H4 (cell line): ENCODE data around the gene WFDC10B. TPM values are rescaled to one million over a fixed set of nuclear protein-coding genes. Genes with fewer than 3 reads are reported as not detected.
"Not testable (repeated sequence)": the region's sequence is repeated elsewhere in the genome, so short reads cannot be mapped to it uniquely, and the experiment has no call there.

Experiments
- DNase-seq: peaks from one replicate; pipeline ENCODE4 v3.0.0-alpha.2; 2015; ENCODE audit warnings: low spot score
- total RNA-seq: library from RNA; depleted of rRNA; stranded (reverse); fragments of >200 nt; shearing (Covaris generic); gene quantifications from 2 replicates; pipeline ENCODE4 v1.2.3, GENCODE V29; 2014; rRNA removed

WFDC10B gene
- total RNA-seq, 1 experiment from 2014 or later: not detected

DNA sequence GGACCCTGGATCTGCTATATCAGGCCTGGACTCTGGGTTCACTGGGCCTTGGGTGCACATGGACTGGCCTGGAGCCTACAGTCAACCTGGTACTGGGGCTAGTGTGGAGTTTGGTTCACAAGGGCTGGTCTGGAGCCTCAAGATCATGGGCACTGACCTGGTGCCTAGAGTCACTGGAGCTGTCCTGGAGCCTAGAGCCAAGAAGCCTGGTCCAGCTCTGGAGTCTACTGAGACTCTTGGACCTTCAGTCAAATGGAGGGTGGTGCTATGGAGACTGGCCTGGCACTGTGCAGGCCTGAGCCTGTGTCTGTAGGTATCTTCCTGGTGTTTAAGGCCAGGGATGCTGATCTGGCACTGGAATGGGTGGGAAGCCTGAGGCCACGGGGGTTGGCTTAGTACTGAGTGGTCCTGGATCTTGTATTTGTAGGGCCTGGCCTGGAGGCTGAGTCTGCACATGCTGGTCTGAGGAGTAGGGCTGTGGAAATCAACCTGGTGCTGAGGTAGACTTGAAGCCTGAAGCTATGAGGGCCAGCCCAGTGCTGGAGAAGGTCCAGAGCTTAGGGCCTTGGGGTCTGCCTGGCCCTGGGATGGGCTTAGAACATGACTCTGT, 57.3 kb downstream of the WFDC10B start:
- no peak for DNase-seq

DNA sequence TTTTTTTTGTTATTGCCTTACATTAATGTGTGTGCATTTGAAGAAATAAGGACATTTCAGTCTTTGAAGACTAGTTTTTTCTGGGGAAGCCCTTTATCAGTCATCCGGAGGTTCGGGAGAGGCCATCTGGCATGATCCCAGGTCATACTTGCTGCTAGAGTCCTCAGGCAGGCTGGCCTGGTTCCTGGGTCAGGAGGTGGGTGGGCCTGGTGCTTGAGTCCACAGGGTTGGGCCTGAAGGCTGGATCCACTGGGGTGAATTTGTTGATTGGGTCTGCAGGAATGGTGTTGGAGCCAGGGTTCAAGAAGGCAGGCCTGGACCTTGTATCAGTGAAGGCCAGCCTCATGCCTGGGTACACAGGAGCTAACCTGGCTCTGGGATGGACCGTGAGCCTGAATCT, 57.9 kb downstream of the WFDC10B start:
- DNase-seq: no peak

DNA sequence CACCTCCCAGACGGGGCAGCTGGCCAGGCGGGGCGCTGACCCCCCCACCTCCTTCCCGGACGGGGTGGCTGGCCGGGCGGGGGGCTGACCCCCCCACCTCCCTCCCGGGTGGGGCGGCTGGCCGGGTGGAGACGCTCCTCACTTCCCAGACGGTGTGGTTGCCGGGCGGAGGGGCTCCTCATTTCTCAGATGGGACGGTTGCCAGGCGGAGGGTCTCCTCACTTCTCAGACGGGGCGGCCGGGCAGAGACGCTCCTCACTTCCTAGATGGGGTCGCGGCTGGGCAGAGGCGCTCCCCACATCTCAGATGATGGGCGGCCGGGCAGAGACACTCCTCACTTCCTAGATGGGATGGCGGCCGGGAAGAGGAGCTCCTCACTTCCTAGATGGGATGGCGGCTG, 59.0 kb downstream of the WFDC10B start:
- DNase-seq: not testable (repeated sequence)

DNA sequence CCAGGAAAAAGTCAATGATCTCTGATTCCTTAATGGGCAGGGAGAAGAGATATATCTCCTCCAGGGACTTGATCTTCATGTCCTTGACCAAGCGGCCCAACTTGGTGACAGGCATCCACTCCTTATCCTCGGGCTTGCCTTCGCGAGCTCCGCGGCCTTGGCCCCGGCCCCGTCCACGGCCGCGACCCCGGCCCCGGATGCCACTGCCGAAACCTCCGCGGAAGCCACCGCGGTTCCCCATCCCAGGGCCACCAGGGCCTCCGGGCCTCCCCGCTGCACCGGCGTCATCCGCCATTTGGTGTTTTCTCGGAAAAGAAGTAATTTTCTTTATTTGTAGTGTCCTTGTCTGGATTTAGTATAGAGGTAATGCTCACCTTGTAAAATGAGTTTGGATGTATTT, 63.7 kb downstream of the WFDC10B start:
- DNase-seq: not testable (repeated sequence)

DNA sequence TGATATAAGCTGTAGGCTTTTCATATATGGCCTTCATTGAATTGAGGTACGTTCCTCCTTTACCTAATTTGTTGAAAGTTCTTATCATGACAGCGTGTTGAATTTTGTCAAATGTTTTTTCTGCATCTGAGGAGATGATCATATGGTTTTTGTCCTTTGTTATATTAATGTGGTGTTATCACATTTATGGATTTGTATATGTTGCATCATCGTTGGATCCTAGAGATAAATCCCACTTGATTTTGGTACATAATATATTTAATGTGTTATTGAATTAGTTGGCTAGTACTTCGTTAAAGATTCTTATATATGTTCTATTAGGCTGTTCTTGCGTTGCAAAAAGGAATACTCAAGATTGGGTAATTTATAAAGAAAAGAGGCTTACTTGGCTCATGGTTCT, 65.1 kb downstream of the WFDC10B start:
- no peak for DNase-seq

DNA sequence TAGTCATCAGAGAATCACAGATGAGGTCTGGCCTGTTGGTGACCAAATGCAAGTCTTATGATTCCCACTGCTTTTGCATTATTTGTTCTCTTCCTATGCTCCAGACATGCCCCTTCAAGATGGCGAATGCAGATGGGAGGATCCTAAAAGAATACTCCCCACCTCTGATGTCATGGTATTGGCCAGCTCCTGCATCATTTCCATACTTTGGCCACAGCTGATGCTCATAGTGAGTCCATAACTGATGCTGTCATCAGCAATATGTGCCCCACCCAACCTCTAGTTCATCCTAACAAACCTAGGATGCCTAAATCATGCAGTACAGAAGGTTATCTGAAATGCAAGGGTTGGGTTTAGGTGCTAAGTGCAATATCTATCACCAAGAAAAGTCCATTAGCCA, 68.3 kb downstream of the WFDC10B start:
- DNase-seq: no peak

Other genes starting within 250 kb of the WFDC10B start
- gene WFDC2, start 235.3 kb downstream of the WFDC10B start, total RNA-seq: not detected in 2 replicates
- not detected in 2 replicates for gene SPINT3, start 189.4 kb downstream of the WFDC10B start, total RNA-seq
- gene WFDC6, start 165.5 kb downstream of the WFDC10B start, total RNA-seq: not detected in 2 replicates
- gene EPPIN, start 157.6 kb downstream of the WFDC10B start, total RNA-seq: not detected in 2 replicates
- not detected in 2 replicates for gene WFDC8, start 125.7 kb downstream of the WFDC10B start, total RNA-seq
- gene WFDC10A, start 75.3 kb downstream of the WFDC10B start, total RNA-seq: not detected in 2 replicates
- not detected in 2 replicates for gene WFDC9, start 73.7 kb downstream of the WFDC10B start, total RNA-seq
- gene WFDC11, start 34.8 kb downstream of the WFDC10B start, total RNA-seq: not detected in 2 replicates
- not detected in 2 replicates for gene WFDC13, start 3.0 kb downstream of the WFDC10B start, total RNA-seq
- not detected in 2 replicates for gene SPINT4, start 17.3 kb upstream of the WFDC10B start, total RNA-seq
- 0.52 and 9.8 TPM in 2 replicates for gene WFDC3, start 86.9 kb upstream of the WFDC10B start, total RNA-seq
- 22.4 and 22.6 TPM in 2 replicates for gene DNTTIP1, start 86.9 kb upstream of the WFDC10B start, total RNA-seq
- 194 and 288 TPM in 2 replicates for gene UBE2C, start 107.6 kb upstream of the WFDC10B start, total RNA-seq
- gene TNNC2, start 122.3 kb upstream of the WFDC10B start, total RNA-seq: not detected in 2 replicates
- gene SNX21, start 128.8 kb upstream of the WFDC10B start, total RNA-seq: 17.1 and 22.3 TPM in 2 replicates
- gene ACOT8, start 152.4 kb upstream of the WFDC10B start, total RNA-seq: 43.1 and 47.4 TPM in 2 replicates
- gene ZSWIM3, start 152.6 kb upstream of the WFDC10B start, total RNA-seq: 3.5 and 4.6 TPM in 2 replicates
- gene ZSWIM1, start 176.2 kb upstream of the WFDC10B start, total RNA-seq: 7.2 and 10.2 TPM in 2 replicates
- 0.12 and 1.0 TPM in 2 replicates for gene SPATA25, start 182.6 kb upstream of the WFDC10B start, total RNA-seq
- 0.99 and 1.8 TPM in 2 replicates for gene NEURL2, start 186.2 kb upstream of the WFDC10B start, total RNA-seq
- 102 and 150 TPM in 2 replicates for gene CTSA, start 186.3 kb upstream of the WFDC10B start, total RNA-seq
- gene PLTP, start 207.1 kb upstream of the WFDC10B start, total RNA-seq: 1.1 and 2.2 TPM in 2 replicates
- gene PCIF1, start 229.7 kb upstream of the WFDC10B start, total RNA-seq: 5.2 and 7.7 TPM in 2 replicates